Neural crest cell (in vitro differentiated cells): ENCODE data around the gene TLE4. TPM values are rescaled to one million over a fixed set of nuclear protein-coding genes. Genes with fewer than 3 reads are reported as not detected.

Source experiments
- DNase-seq: peaks from one replicate; pipeline ENCODE4 v3.0.0; 2021; ENCODE audit warnings: low read depth, mixed read lengths, low spot score
- H3K27ac Mint-ChIP-seq: one replicate; pipeline ENCODE4 v1.8.0; 2021; ENCODE audit warnings: mild to moderate bottlenecking, mixed read lengths; ENCODE audit not compliant: unreplicated experiment
- H3K27me3 Mint-ChIP-seq: 2 replicates; pipeline ENCODE4 v1.8.0; 2021; ENCODE audit warnings: low read depth, mild to moderate bottlenecking, mixed read lengths
- H3K36me3 Mint-ChIP-seq: 2 replicates; pipeline ENCODE4 v1.8.0; 2021; ENCODE audit warnings: low read depth, mild to moderate bottlenecking, mixed read lengths
- H3K4me1 Mint-ChIP-seq: 2 replicates; pipeline ENCODE4 v1.8.0; 2021; ENCODE audit warnings: mixed read lengths
- H3K4me3 Mint-ChIP-seq: one replicate; pipeline ENCODE4 v1.8.0; 2021; ENCODE audit warnings: mild to moderate bottlenecking, mixed read lengths
- H3K9me3 Mint-ChIP-seq: 2 replicates; pipeline ENCODE4 v1.8.0; 2021; ENCODE audit warnings: mixed read lengths
- CTCF ChIP-seq: fragments of 200-600 bp; sonication (generic); conservative IDR thresholded peaks from 2 replicates; pipeline ENCODE4 v1.5.0; 2021; ENCODE audit warnings: antibody characterized with exemption, mild to moderate bottlenecking
- total RNA-seq: library from RNA; stranded (reverse); gene quantifications from 2 replicates; pipeline ENCODE4 v1.2.1, GENCODE V29; 2021

Gene TLE4
- total RNA-seq, 1 donor from 2014 or later: 85.8 TPM

GRCh38 chr9:79663300-79663699, 91.5 kb downstream of the TLE4 start:
- H3K36me3 Mint-ChIP-seq: peaks cover 4% of the 10 kb centered on the region
- peak overlapping the region; percentile 82 for H3K4me3 Mint-ChIP-seq
- no peak for DNase-seq
- H3K27ac Mint-ChIP-seq: peak overlapping the region; percentile 93
- no peak for TF ChIP-seq CTCF
- H3K27me3 Mint-ChIP-seq: peaks cover 3% of the 10 kb centered on the region
- no peaks in the 10 kb centered on the region for H3K9me3 Mint-ChIP-seq
- peaks cover 78% of the 10 kb centered on the region for H3K4me1 Mint-ChIP-seq

- DNase-seq: no peak
- Mint-ChIP-seq H3K36me3 (peaks cover 3% of the 10 kb centered on the region), H3K9me3 (no peaks in the 10 kb centered on the region), H3K27me3 (peaks cover 3% of the 10 kb centered on the region), H3K4me1 (peaks cover 81% of the 10 kb centered on the region), H3K4me3 (peak overlapping the region; percentile 82), H3K27ac (peak overlapping the region; percentile 93)
- TF ChIP-seq CTCF: no peak
Observed at GRCh38 chr9:79663878-79664277, 92.1 kb downstream of the TLE4 start.

GRCh38 chr9:79664375-79664831, 92.6 kb downstream of the TLE4 start:
- Mint-ChIP-seq H3K4me1 (peaks cover 82% of the 10 kb centered on the region), H3K27ac (peak overlapping the region; percentile 93)
- no peak for DNase-seq

GRCh38 chr9:79665369-79665768, 93.6 kb downstream of the TLE4 start:
- Mint-ChIP-seq H3K27ac (no peak overlapping the region), H3K27me3 (peaks cover 3% of the 10 kb centered on the region)
- no peak for TF ChIP-seq CTCF

More at GRCh38 chr9:79664375-79664831, 92.6 kb downstream of the TLE4 start:
- H3K27me3 Mint-ChIP-seq: peaks cover 3% of the 10 kb centered on the region
- peaks cover 7% of the 10 kb centered on the region for H3K36me3 Mint-ChIP-seq
- H3K9me3 Mint-ChIP-seq: no peaks in the 10 kb centered on the region
- TF ChIP-seq CTCF: no peak
- peak overlapping the region; percentile 82 for H3K4me3 Mint-ChIP-seq

GRCh38 chr9:79665931-79666330, 94.2 kb downstream of the TLE4 start:
- peaks cover 3% of the 10 kb centered on the region for H3K27me3 Mint-ChIP-seq
- H3K4me3 Mint-ChIP-seq: no peak overlapping the region
- no peak for DNase-seq
- peaks cover 10% of the 10 kb centered on the region for H3K36me3 Mint-ChIP-seq
- peaks cover 85% of the 10 kb centered on the region for H3K4me1 Mint-ChIP-seq
- H3K9me3 Mint-ChIP-seq: no peaks in the 10 kb centered on the region
- TF ChIP-seq CTCF: no peak
- H3K27ac Mint-ChIP-seq: no peak overlapping the region

More at GRCh38 chr9:79665369-79665768, 93.6 kb downstream of the TLE4 start:
- no peaks in the 10 kb centered on the region for H3K9me3 Mint-ChIP-seq
- DNase-seq: no peak
- H3K4me3 Mint-ChIP-seq: peak overlapping the region; percentile 22
- peaks cover 85% of the 10 kb centered on the region for H3K4me1 Mint-ChIP-seq
- H3K36me3 Mint-ChIP-seq: peaks cover 10% of the 10 kb centered on the region
